Measurements from ENCODE around the gene SAMD4B.
A peak's percentile ranks its signal among the peaks of the same experiment; 100 is the strongest.

The SAMD4B gene

GRCh38 chr19:39410017-39410830 lies 68.0 kb downstream of the SAMD4B start:
- DNase-seq: peak; percentile 40 to 42

- DNase-seq: no peak
Observed at GRCh38 chr19:39410831-39411080, 68.5 kb downstream of the SAMD4B start.

GRCh38 chr19:39411081-39411831 lies 69.0 kb downstream of the SAMD4B start:
- peak; percentile 27 to 41 for DNase-seq

GRCh38 chr19:39411832-39412099 lies 69.5 kb downstream of the SAMD4B start:
- DNase-seq: peak; percentile 85 to 91

GRCh38 chr19:39412100-39412866 lies 70.1 kb downstream of the SAMD4B start, which contains the start of gene PLEKHG2:
TSS of gene PLEKHG2 (plus strand) at chr19:39412669. CDS start at chr19:39414087, 1,418 bp downstream.
- peak; percentile 93 to 95 for DNase-seq

- no peak for DNase-seq
Observed at GRCh38 chr19:39412867-39413271, 70.6 kb downstream of the SAMD4B start.

GRCh38 chr19:39413272-39413910 lies 71.2 kb downstream of the SAMD4B start:
- DNase-seq: no peak

GRCh38 chr19:39413911-39414608 lies 71.8 kb downstream of the SAMD4B start:
- no peak for DNase-seq

GRCh38 chr19:39415111-39416046 lies 73.2 kb downstream of the SAMD4B start:
- no peak for DNase-seq

- DNase-seq: no peak
Observed at GRCh38 chr19:39416152-39417120, 74.2 kb downstream of the SAMD4B start.

- no peak for DNase-seq
Observed at GRCh38 chr19:39417463-39418181, 75.4 kb downstream of the SAMD4B start.

GRCh38 chr19:39419003-39419402 lies 76.8 kb downstream of the SAMD4B start:
- no peak for DNase-seq

- no peak for DNase-seq
Observed at GRCh38 chr19:39420769-39421168, 78.5 kb downstream of the SAMD4B start.

GRCh38 chr19:39422020-39422419 lies 79.8 kb downstream of the SAMD4B start:
- no peak for DNase-seq

GRCh38 chr19:39423258-39424086 lies 81.3 kb downstream of the SAMD4B start:
- DNase-seq: no peak

GRCh38 chr19:39424934-39425333 lies 82.7 kb downstream of the SAMD4B start:
- no peak for DNase-seq

GRCh38 chr19:39425744-39426143 lies 83.5 kb downstream of the SAMD4B start:
- DNase-seq: no peak

- no peak for DNase-seq
Observed at GRCh38 chr19:39426170-39426569, 83.9 kb downstream of the SAMD4B start.

GRCh38 chr19:39427707-39428106 lies 85.5 kb downstream of the SAMD4B start:
- DNase-seq: no peak
